H9 (cell line): ENCODE results near the gene HSD17B12. TPM values are rescaled to one million over a fixed set of nuclear protein-coding genes. Genes with fewer than 3 reads are reported as not detected.

Experiments
- DNase-seq: peaks from one replicate; pipeline ENCODE4 v3.0.0-alpha.2; 2017
- H2AFZ ChIP-seq: one replicate; pipeline ENCODE4 v1.6.1; 2013; ENCODE audit warnings: mild to moderate bottlenecking, low read length, control low read depth, moderate library complexity
- H2AK5ac ChIP-seq: 2 replicates; pipeline ENCODE4 v1.6.1; 2013; ENCODE audit warnings: low read length, control low read depth, mixed read lengths; ENCODE audit not compliant: insufficient read length
- H2BK120ac ChIP-seq: one replicate; pipeline ENCODE4 v1.6.1; 2013; ENCODE audit warnings: low read depth, mild to moderate bottlenecking, low read length, control low read depth, inconsistent platforms; ENCODE audit not compliant: poor library complexity, severe bottlenecking
- H2BK12ac ChIP-seq: 2 replicates; pipeline ENCODE4 v1.6.1; 2013; ENCODE audit warnings: low read length, control low read depth, mixed read lengths, low read depth; ENCODE audit not compliant: insufficient read length
- H2BK15ac ChIP-seq: 2 replicates; pipeline ENCODE4 v1.6.1; 2013; ENCODE audit warnings: low read depth, low read length, control low read depth
- H2BK20ac ChIP-seq: one replicate; pipeline ENCODE4 v1.6.1; 2013; ENCODE audit warnings: low read depth, mild to moderate bottlenecking, low read length, control low read depth, inconsistent platforms; ENCODE audit not compliant: poor library complexity, severe bottlenecking
- H2BK5ac ChIP-seq: 2 replicates; pipeline ENCODE4 v1.6.1; 2013; ENCODE audit warnings: low read length, control low read depth, mixed read lengths; ENCODE audit not compliant: insufficient read length
- H3K14ac ChIP-seq: 2 replicates; pipeline ENCODE4 v1.6.1; 2013; ENCODE audit warnings: low read length, control low read depth; ENCODE audit not compliant: insufficient read depth
- H3K18ac ChIP-seq: 2 replicates; pipeline ENCODE4 v1.6.1; 2013; ENCODE audit warnings: low read depth, mild to moderate bottlenecking, mixed read lengths, low read length, control low read depth; ENCODE audit not compliant: insufficient read length
- H3K23ac ChIP-seq: 2 replicates; pipeline ENCODE4 v1.6.1; 2013; ENCODE audit warnings: low read length, control low read depth, mixed read lengths, low read depth; ENCODE audit not compliant: insufficient read length
- H3K23me2 ChIP-seq: 2 replicates; pipeline ENCODE4 v1.6.1; 2013; ENCODE audit warnings: low read depth, mild to moderate bottlenecking, mixed read lengths, low read length, control low read depth; ENCODE audit not compliant: insufficient read length, poor library complexity, severe bottlenecking
- H3K27ac ChIP-seq: 2 replicates; pipeline ENCODE4 v1.5.1; 2013; ENCODE audit warnings: low read length, control low read depth, mixed read lengths, low read depth; ENCODE audit not compliant: insufficient read length
- H3K27me3 ChIP-seq: 2 replicates; pipeline ENCODE4 v1.6.1; 2013; ENCODE audit warnings: low read length, control low read depth, inconsistent platforms; ENCODE audit not compliant: insufficient read depth
- H3K4ac ChIP-seq: 2 replicates; pipeline ENCODE4 v1.6.1; 2013; ENCODE audit warnings: low read depth, mild to moderate bottlenecking, control low read depth, inconsistent platforms, low read length, moderate library complexity
- H3K4me1 ChIP-seq: 2 replicates; pipeline ENCODE4 v1.6.1; 2013; ENCODE audit warnings: low read length, control low read depth, inconsistent platforms; ENCODE audit not compliant: insufficient read depth
- H3K4me2 ChIP-seq: 2 replicates; pipeline ENCODE4 v1.6.1; 2013; ENCODE audit warnings: low read length, control low read depth, mixed read lengths; ENCODE audit not compliant: insufficient read length, insufficient read depth
- H3K56ac ChIP-seq: 2 replicates; pipeline ENCODE4 v1.6.1; 2013; ENCODE audit warnings: low read depth, mild to moderate bottlenecking, mixed read lengths, low read length, control low read depth; ENCODE audit not compliant: insufficient read length
- H3K79me1 ChIP-seq: 2 replicates; pipeline ENCODE4 v1.6.1; 2013; ENCODE audit warnings: low read depth, mild to moderate bottlenecking, moderate library complexity, low read length, control low read depth, inconsistent platforms; ENCODE audit not compliant: insufficient read depth, poor library complexity, severe bottlenecking
- H3K79me2 ChIP-seq: 2 replicates; pipeline ENCODE4 v1.6.1; 2013; ENCODE audit warnings: low read length, control low read depth, inconsistent platforms; ENCODE audit not compliant: insufficient read depth
- H3K9ac ChIP-seq: 2 replicates; pipeline ENCODE4 v1.6.1; 2013; ENCODE audit warnings: low read length, control low read depth, mixed read lengths; ENCODE audit not compliant: insufficient read length; ENCODE audit errors: extremely low read depth
- H3K9me3 ChIP-seq: one replicate; pipeline ENCODE4 v1.6.1; 2013; ENCODE audit warnings: low read depth, low read length, inconsistent platforms; ENCODE audit not compliant: control insufficient read depth
- H3T11ph ChIP-seq: one replicate; pipeline ENCODE4 v1.6.1; 2013; ENCODE audit warnings: mild to moderate bottlenecking, low read length, control low read depth, inconsistent platforms
- H4K20me1 ChIP-seq: one replicate; pipeline ENCODE4 v1.6.1; 2013; ENCODE audit not compliant: control insufficient read depth, insufficient read length, insufficient read depth
- H4K5ac ChIP-seq: 2 replicates; pipeline ENCODE4 v1.6.1; 2013; ENCODE audit warnings: low read depth, mild to moderate bottlenecking, mixed read lengths, low read length, control low read depth; ENCODE audit not compliant: insufficient read length
- H4K8ac ChIP-seq: replicated peaks from 2 replicates; pipeline ENCODE4 v1.6.1; 2013; ENCODE audit warnings: low read length, control low read depth, mixed read lengths, low read depth; ENCODE audit not compliant: insufficient read length
- H4K91ac ChIP-seq: 2 replicates; pipeline ENCODE4 v1.6.1; 2013; ENCODE audit warnings: low read depth, mild to moderate bottlenecking, moderate library complexity, mixed read lengths, low read length, control low read depth; ENCODE audit not compliant: insufficient read length
- H3K27ac Mint-ChIP-seq, 3 experiments: 2 replicates in 2 of 3; 3 replicates in 1 of 3; pipeline ENCODE4 v1.8.0; 2020 to 2021; ENCODE audit warnings: mixed read lengths in 3 of 3, mild to moderate bottlenecking in 1 of 3, moderate library complexity in 1 of 3
- H3K27me3 Mint-ChIP-seq: 2 replicates; pipeline ENCODE4 v1.8.0; 2021; ENCODE audit warnings: low read depth, mild to moderate bottlenecking, moderate library complexity, mixed read lengths
- H3K36me3 Mint-ChIP-seq, 3 experiments: 2 replicates in 2 of 3; 3 replicates in 1 of 3; pipeline ENCODE4 v1.8.0; 2020 to 2021; ENCODE audit warnings: low read depth in 3 of 3, mixed read lengths in 3 of 3; ENCODE audit not compliant: insufficient read depth in 1 of 3
- H3K4me1 Mint-ChIP-seq, 2 experiments: 2 replicates each; pipeline ENCODE4 v1.8.0; 2020; ENCODE audit warnings: mixed read lengths in 2 of 2
- H3K4me3 Mint-ChIP-seq, 2 experiments: 2 replicates in 1 of 2; 3 replicates in 1 of 2; pipeline ENCODE4 v1.8.0; 2020 to 2021; ENCODE audit warnings: mild to moderate bottlenecking in 2 of 2, mixed read lengths in 2 of 2, moderate library complexity in 1 of 2
- H3K9me3 Mint-ChIP-seq, 2 experiments: 2 replicates in 1 of 2; 3 replicates in 1 of 2; pipeline ENCODE4 v1.8.0; 2020; ENCODE audit warnings: mild to moderate bottlenecking in 2 of 2, mixed read lengths in 2 of 2, moderate library complexity in 1 of 2
- WGBS: extraction: QIAGEN DNeasy Blood & Tissue Kit; methylation state at CpG from one replicate; pipeline ENCODE4 v1.1.7; 2013; ENCODE audit warnings: missing lambda C conversion rate, low lambda C conversion rate, mixed read lengths; ENCODE audit not compliant: insufficient read length; ENCODE audit errors: extremely low coverage; 5-methylcytosine and 5-hydroxymethylcytosine counted together
- total RNA-seq: library from RNA; stranded (reverse); gene quantifications from 2 replicates; pipeline ENCODE4 v1.2.1, GENCODE V29; 2021
- TF ChIP-seq, protein P1 (sequence below): fragments of 200-600 bp; sonication (generic); conservative IDR thresholded peaks from 3 replicates; pipeline ENCODE4 v1.8.0; 2021; ENCODE audit warnings: antibody characterized with exemption, mild to moderate bottlenecking

Gene HSD17B12
- total RNA-seq, 1 experiment from 2014 or later = 111 TPM

DNA sequence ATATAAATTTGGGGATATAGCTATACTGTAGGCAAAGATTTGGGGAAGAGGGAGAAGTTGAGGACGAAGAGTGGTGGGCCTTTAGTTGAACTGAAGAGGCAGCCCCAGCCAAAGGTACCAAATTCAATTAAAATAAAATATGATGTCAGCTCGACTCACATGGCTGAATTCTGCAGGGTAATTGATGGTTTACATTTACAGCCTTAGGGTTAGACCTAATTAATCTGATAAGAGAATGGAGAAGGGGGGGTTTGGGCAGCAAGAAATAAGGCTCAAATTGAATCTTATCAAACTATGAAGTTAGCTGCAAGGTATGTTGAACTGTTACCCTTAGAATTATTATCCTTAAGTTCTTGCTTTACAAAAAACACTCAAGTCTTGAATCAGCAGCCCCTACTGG lies 3.6 kb upstream of the HSD17B12 start:
- peaks cover 2% of the 10 kb centered on the region; the same call in 1 of the 2 replicates for H3K79me2 ChIP-seq
- H2BK12ac ChIP-seq = no peak overlapping the region
- H3K79me1 ChIP-seq = no peaks in the 10 kb centered on the region
- no peaks in the 10 kb centered on the region for H3K27me3 Mint-ChIP-seq
- peaks cover 6% of the 10 kb centered on the region for H3K23me2 ChIP-seq
- no peak for DNase-seq
- H3K56ac ChIP-seq = no peak overlapping the region
- H4K20me1 ChIP-seq = no peaks in the 10 kb centered on the region
- TF ChIP-seq, protein P1, sequence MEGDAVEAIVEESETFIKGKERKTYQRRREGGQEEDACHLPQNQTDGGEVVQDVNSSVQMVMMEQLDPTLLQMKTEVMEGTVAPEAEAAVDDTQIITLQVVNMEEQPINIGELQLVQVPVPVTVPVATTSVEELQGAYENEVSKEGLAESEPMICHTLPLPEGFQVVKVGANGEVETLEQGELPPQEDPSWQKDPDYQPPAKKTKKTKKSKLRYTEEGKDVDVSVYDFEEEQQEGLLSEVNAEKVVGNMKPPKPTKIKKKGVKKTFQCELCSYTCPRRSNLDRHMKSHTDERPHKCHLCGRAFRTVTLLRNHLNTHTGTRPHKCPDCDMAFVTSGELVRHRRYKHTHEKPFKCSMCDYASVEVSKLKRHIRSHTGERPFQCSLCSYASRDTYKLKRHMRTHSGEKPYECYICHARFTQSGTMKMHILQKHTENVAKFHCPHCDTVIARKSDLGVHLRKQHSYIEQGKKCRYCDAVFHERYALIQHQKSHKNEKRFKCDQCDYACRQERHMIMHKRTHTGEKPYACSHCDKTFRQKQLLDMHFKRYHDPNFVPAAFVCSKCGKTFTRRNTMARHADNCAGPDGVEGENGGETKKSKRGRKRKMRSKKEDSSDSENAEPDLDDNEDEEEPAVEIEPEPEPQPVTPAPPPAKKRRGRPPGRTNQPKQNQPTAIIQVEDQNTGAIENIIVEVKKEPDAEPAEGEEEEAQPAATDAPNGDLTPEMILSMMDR = no peak
- H3K9me3 ChIP-seq = no peaks in the 10 kb centered on the region
- H3K9me3 Mint-ChIP-seq = peaks cover 18 to 21% of the 10 kb centered on the region in 2 experiments
- no peak overlapping the region for H2AFZ ChIP-seq
- H2AK5ac ChIP-seq = no peak overlapping the region
- no peak overlapping the region for H3K27ac ChIP-seq
- no peak overlapping the region for H2BK5ac ChIP-seq
- no peaks in the 10 kb centered on the region; the same call in 1 of the 2 replicates for H3K4me1 ChIP-seq
- H3K4me1 Mint-ChIP-seq = peaks cover 5 to 6% of the 10 kb centered on the region in 2 experiments
- no CpG with 5 or more reads among the region's 2 CpGs for WGBS
- H4K5ac ChIP-seq = no peak overlapping the region
- peaks cover 0 to 8% (median 5%) of the 10 kb centered on the region in 3 experiments; a peak in 4 of 7 replicates for H3K36me3 Mint-ChIP-seq
- no peak overlapping the region for H3K23ac ChIP-seq
- no peak overlapping the region for H2BK20ac ChIP-seq
- H4K91ac ChIP-seq = no peak overlapping the region
- H3K27me3 ChIP-seq = no peaks in the 10 kb centered on the region
- H3K27ac Mint-ChIP-seq = no peak overlapping the region
- no peak overlapping the region for H4K8ac ChIP-seq
- H3K14ac ChIP-seq = no peak overlapping the region
- no peak overlapping the region for H3K4me2 ChIP-seq
- no peak overlapping the region for H3K18ac ChIP-seq
- no peak overlapping the region for H3T11ph ChIP-seq
- no peak overlapping the region for H3K9ac ChIP-seq
- no peak overlapping the region for H2BK15ac ChIP-seq
- H3K4me3 Mint-ChIP-seq = no peak overlapping the region
- H3K4ac ChIP-seq = no peak overlapping the region
- H2BK120ac ChIP-seq = no peak overlapping the region
